DOHH2 (cell line): ENCODE data around the gene PTPRT.

Experiments used
- H3F3A ChIP-seq: fragments of 200-600 bp; sonication (generic), shearing (Covaris generic); 2 replicates; pipeline ENCODE4 v1.6.0; 2016; ENCODE audit warnings: antibody characterized with exemption, mild to moderate bottlenecking; ENCODE audit not compliant: control insufficient read depth, insufficient read depth
- H3K27ac ChIP-seq: fragments of 200-600 bp; sonication (generic); 2 replicates; pipeline ENCODE4 v1.5.1; 2014; ENCODE audit warnings: low read depth, mild to moderate bottlenecking, low read length, moderate library complexity
- H3K27me3 ChIP-seq: fragments of 200-600 bp; sonication (generic); 2 replicates; pipeline ENCODE4 v1.6.1; 2014; ENCODE audit warnings: mild to moderate bottlenecking, low read length, mixed read lengths; ENCODE audit not compliant: control insufficient read depth
- H3K36me3 ChIP-seq: fragments of 200-600 bp; sonication (generic); 2 replicates; pipeline ENCODE4 v1.6.1; 2014; ENCODE audit warnings: mild to moderate bottlenecking, low read length, moderate library complexity, mixed read lengths; ENCODE audit not compliant: control insufficient read depth
- H3K4me1 ChIP-seq: fragments of 200-600 bp; sonication (generic); 2 replicates; pipeline ENCODE4 v1.6.1; 2014; ENCODE audit warnings: mild to moderate bottlenecking, low read length, mixed read lengths; ENCODE audit not compliant: control insufficient read depth
- H3K4me2 ChIP-seq: fragments of 200-600 bp; sonication (generic); 2 replicates; pipeline ENCODE4 v1.6.0; 2014; ENCODE audit warnings: mild to moderate bottlenecking, low read length, moderate library complexity
- H3K4me3 ChIP-seq: fragments of 200-600 bp; sonication (generic); 2 replicates; pipeline ENCODE4 v1.5.1; 2014; ENCODE audit warnings: mild to moderate bottlenecking, low read length, mixed read lengths
- H3K79me2 ChIP-seq: fragments of 200-600 bp; sonication (generic); 2 replicates; pipeline ENCODE4 v1.6.1; 2014; ENCODE audit warnings: mild to moderate bottlenecking, low read length, mixed read lengths; ENCODE audit not compliant: control insufficient read depth
- H3K9me2 ChIP-seq: fragments of 200-600 bp; sonication (generic); replicated peaks from 2 replicates; pipeline ENCODE4 v1.6.1; 2014; ENCODE audit warnings: mild to moderate bottlenecking, low read length, mixed read lengths; ENCODE audit not compliant: control insufficient read depth
- H3K9me3 ChIP-seq: fragments of 200-600 bp; sonication (generic); 2 replicates; pipeline ENCODE4 v1.6.1; 2014; ENCODE audit warnings: antibody characterized with exemption, low read length, mixed read lengths; ENCODE audit not compliant: control insufficient read depth, insufficient read depth
- H4K20me1 ChIP-seq: fragments of 200-600 bp; sonication (generic); 2 replicates; pipeline ENCODE4 v1.6.0; 2014; ENCODE audit warnings: low read depth, mild to moderate bottlenecking, antibody characterized with exemption, low read length, moderate library complexity; ENCODE audit not compliant: control insufficient read depth, insufficient read depth
- EZH2phosphoT487 ChIP-seq: fragments of 200-600 bp; sonication (generic); IDR thresholded peaks from 2 replicates; pipeline ENCODE4 v1.6.1; 2017; ENCODE audit warnings: borderline replicate concordance, mild to moderate bottlenecking, antibody characterized with exemption, low read length, moderate library complexity, mixed read lengths
- TF ChIP-seq, protein P1 (sequence below): fragments of 200-600 bp; sonication (generic); IDR thresholded peaks from one replicate; pipeline ENCODE4 v1.5.1; 2014; ENCODE audit warnings: antibody characterized with exemption, mild to moderate bottlenecking, low read depth, low read length; ENCODE audit not compliant: poor library complexity, severe bottlenecking

Gene PTPRT

GRCh38 chr20:42309050-42309449 is 880.7 kb downstream of the PTPRT start:
- H3K79me2 ChIP-seq, result no peaks in the 10 kb centered on the region
- H3K9me2 ChIP-seq, result no peaks in the 10 kb centered on the region
- no peaks in the 10 kb centered on the region for H3K4me1 ChIP-seq
- no peak overlapping the region for H3K27ac ChIP-seq
- no peaks in the 10 kb centered on the region for H3K36me3 ChIP-seq
- TF ChIP-seq, protein P1, sequence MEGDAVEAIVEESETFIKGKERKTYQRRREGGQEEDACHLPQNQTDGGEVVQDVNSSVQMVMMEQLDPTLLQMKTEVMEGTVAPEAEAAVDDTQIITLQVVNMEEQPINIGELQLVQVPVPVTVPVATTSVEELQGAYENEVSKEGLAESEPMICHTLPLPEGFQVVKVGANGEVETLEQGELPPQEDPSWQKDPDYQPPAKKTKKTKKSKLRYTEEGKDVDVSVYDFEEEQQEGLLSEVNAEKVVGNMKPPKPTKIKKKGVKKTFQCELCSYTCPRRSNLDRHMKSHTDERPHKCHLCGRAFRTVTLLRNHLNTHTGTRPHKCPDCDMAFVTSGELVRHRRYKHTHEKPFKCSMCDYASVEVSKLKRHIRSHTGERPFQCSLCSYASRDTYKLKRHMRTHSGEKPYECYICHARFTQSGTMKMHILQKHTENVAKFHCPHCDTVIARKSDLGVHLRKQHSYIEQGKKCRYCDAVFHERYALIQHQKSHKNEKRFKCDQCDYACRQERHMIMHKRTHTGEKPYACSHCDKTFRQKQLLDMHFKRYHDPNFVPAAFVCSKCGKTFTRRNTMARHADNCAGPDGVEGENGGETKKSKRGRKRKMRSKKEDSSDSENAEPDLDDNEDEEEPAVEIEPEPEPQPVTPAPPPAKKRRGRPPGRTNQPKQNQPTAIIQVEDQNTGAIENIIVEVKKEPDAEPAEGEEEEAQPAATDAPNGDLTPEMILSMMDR, result no peak
- TF ChIP-seq EZH2phosphoT487, result no peak
- H3K9me3 ChIP-seq, result no peaks in the 10 kb centered on the region
- no peaks in the 10 kb centered on the region for H3F3A ChIP-seq
- no peaks in the 10 kb centered on the region for H4K20me1 ChIP-seq
- no peaks in the 10 kb centered on the region for H3K27me3 ChIP-seq
- no peak overlapping the region for H3K4me3 ChIP-seq
- no peak overlapping the region for H3K4me2 ChIP-seq

DNA sequence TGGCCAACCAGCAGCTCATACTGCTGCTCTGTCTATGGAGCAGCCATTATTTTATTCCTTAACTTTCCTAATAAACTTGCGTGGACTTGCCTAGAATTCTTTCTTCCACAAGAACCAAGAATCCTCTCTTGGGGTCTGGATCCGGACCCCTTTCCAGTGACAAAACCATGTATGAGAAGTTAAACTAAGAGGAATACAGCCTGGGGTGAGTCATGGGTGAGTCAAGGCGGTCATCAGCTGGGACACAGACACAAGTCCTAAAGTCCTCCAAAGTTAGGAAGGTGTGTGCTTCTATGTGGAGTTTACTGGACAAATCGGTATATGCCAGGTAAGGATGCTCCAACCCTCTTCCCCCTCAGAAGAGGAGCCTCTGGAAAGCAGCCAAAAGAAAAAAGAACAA is 881.5 kb downstream of the PTPRT start:
- Histone ChIP-seq H3K36me3 (no peaks in the 10 kb centered on the region), H3K79me2 (no peaks in the 10 kb centered on the region), H3K4me1 (no peaks in the 10 kb centered on the region), H3K4me3 (no peak overlapping the region), H3K9me2 (no peaks in the 10 kb centered on the region), H3K27me3 (no peaks in the 10 kb centered on the region), H3F3A (no peaks in the 10 kb centered on the region), H3K27ac (no peak overlapping the region), H3K9me3 (no peaks in the 10 kb centered on the region), H3K4me2 (no peak overlapping the region), H4K20me1 (no peaks in the 10 kb centered on the region)
- TF ChIP-seq, protein P1, result no peak
- TF ChIP-seq EZH2phosphoT487, result no peak

GRCh38 chr20:42295592-42295991 is 894.1 kb downstream of the PTPRT start:
- no peaks in the 10 kb centered on the region for H3K4me1 ChIP-seq
- no peak overlapping the region for H3K4me2 ChIP-seq
- H3F3A ChIP-seq, result no peaks in the 10 kb centered on the region
- H4K20me1 ChIP-seq, result no peaks in the 10 kb centered on the region
- no peaks in the 10 kb centered on the region for H3K9me3 ChIP-seq
- no peaks in the 10 kb centered on the region for H3K79me2 ChIP-seq
- no peaks in the 10 kb centered on the region for H3K9me2 ChIP-seq
- TF ChIP-seq, protein P1, result no peak
- no peak for TF ChIP-seq EZH2phosphoT487
- no peaks in the 10 kb centered on the region for H3K27me3 ChIP-seq
- no peak overlapping the region for H3K4me3 ChIP-seq
- H3K36me3 ChIP-seq, result no peaks in the 10 kb centered on the region
- H3K27ac ChIP-seq, result no peak overlapping the region

GRCh38 chr20:42294976-42295375 is 894.7 kb downstream of the PTPRT start:
- no peak for TF ChIP-seq EZH2phosphoT487
- TF ChIP-seq, protein P1, result no peak
- H3K4me3 ChIP-seq, result no peak overlapping the region
- no peaks in the 10 kb centered on the region for H3K36me3 ChIP-seq
- H3K27me3 ChIP-seq, result no peaks in the 10 kb centered on the region
- H3K79me2 ChIP-seq, result no peaks in the 10 kb centered on the region
- H3K27ac ChIP-seq, result no peak overlapping the region
- H3K4me2 ChIP-seq, result no peak overlapping the region
- no peaks in the 10 kb centered on the region for H3K4me1 ChIP-seq
- H3K9me2 ChIP-seq, result no peaks in the 10 kb centered on the region
- no peaks in the 10 kb centered on the region for H3F3A ChIP-seq
- no peaks in the 10 kb centered on the region for H4K20me1 ChIP-seq
- H3K9me3 ChIP-seq, result no peaks in the 10 kb centered on the region
